SK-MEL-5 (cell line): ENCODE measurements around the gene KCNT2. TPM values are rescaled to one million over a fixed set of nuclear protein-coding genes. Genes with fewer than 3 reads are reported as not detected.
"Not testable (repeated sequence)": the region's sequence is repeated elsewhere in the genome, so short reads cannot be mapped to it uniquely, and the experiment has no call there.

Experiments
- DNase-seq: peaks from one replicate; pipeline ENCODE4 v3.0.0-alpha.2; 2016; ENCODE audit warnings: low read depth, low spot score
- in situ Hi-C: cut with HindIII; loops from 2 replicates; pipeline ENCODE4 v1.10.0; 2016; ENCODE audit warnings: low sequenced_read_pairs, high pct_unique_total_duplicates, low pct_unique_long_range_greater_than_20kb
- total RNA-seq: library from RNA; depleted of rRNA; stranded (reverse); fragments of >200 nt; shearing (Covaris generic); gene quantifications from 2 replicates; pipeline ENCODE4 v1.2.3, GENCODE V29; 2014

Gene KCNT2
- total RNA-seq, 1 experiment from 2014 or later, result not detected

GRCh38 chr1:196538473-196538872 is 69.8 kb downstream of the KCNT2 start:
- no peak for DNase-seq
- in situ Hi-C loops, result no loop called here

GRCh38 chr1:196535727-196536126 is 72.5 kb downstream of the KCNT2 start:
- no peak for DNase-seq
- in situ Hi-C loops, result no loop called here

DNA sequence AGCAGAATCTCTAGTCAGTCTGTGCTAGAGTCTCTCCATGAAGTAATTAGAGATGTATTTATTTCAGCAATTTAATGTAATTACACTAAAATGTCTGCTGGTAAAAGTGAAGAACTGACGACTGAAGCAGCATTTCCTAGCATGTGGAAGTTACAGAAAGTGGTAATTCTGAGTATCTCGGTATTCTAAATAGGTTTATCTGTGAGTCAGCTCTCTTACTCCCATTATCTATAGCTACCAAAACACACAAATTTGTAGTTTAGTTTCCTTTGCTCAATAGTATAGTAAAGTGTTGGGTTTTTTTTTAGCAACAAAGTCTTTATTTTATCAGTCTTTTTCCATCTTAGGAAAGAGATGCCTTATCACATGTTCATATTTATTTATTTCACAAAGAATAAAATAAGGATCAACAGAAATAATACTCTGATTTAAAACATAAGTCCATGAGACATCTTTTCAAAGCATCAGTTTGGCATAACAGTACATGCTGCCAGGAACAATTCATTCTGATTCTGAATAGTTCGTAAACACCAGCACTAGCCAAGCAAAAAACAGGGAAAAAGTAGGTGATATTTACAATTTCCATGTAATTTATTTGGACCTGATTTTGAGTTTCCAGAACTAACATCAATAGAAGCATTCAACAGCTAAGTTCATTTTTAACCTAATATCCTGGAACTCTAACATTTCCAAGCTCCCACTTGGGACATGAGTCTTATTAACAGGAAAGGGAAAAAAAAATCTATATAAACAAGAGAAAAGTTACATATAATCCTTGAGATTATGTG is 76.3 kb downstream of the KCNT2 start:
- in situ Hi-C loops, result no loop called here

DNA sequence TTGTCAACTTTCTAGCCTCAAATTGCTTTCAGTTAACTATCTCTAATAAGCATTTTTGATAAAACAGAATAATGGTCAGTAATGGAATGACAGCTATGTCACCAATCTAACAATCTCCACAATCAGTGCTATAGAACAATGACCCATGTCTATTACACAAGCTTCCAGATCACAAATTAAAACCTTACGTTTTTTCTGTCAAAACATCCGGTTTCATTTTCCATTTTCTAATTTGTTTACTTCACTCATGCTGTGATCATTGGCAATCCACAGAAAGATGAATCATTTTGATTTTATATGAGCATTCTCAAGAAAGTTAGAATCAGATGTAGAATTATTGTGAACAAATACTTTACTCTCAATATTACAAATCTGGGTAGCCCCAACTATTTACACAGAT is 80.3 kb downstream of the KCNT2 start:
- no peak for DNase-seq
- in situ Hi-C loops, result no loop called here

More for the DNA sequence above, 76.3 kb downstream of the KCNT2 start:
- DNase-seq, result no peak

GRCh38 chr1:196522574-196523345 is 85.5 kb downstream of the KCNT2 start:
- DNase-seq, in situ Hi-C loops: not testable (repeated sequence)

GRCh38 chr1:196517193-196517592 is 91.0 kb downstream of the KCNT2 start:
- DNase-seq, result no peak
- in situ Hi-C loops, result no loop called here

DNA sequence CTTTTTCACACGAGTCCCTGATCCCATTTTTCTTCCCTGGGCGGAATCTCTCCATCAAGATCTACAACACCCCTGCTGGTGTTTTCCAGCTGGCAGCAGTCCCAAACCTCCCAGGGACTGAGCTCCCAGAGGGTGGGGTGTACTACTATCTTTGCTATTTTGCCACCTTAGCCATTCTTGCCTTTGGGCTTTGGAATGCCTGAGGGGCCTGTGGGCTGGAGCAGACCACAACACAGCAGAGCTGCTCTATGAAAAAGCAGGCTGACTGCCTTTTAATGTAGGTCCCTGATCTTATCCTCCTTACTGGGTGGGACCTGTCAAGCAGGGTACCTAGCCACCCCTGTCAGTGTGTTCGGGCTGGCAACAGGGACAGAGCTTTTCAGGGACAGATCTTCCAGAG is 91.9 kb downstream of the KCNT2 start:
- DNase-seq, result no peak
- in situ Hi-C loops, result no loop called here

- no peak for DNase-seq
- in situ Hi-C loops, result no loop called here
Measured at GRCh38 chr1:196515904-196516303, 92.3 kb downstream of the KCNT2 start.

DNA sequence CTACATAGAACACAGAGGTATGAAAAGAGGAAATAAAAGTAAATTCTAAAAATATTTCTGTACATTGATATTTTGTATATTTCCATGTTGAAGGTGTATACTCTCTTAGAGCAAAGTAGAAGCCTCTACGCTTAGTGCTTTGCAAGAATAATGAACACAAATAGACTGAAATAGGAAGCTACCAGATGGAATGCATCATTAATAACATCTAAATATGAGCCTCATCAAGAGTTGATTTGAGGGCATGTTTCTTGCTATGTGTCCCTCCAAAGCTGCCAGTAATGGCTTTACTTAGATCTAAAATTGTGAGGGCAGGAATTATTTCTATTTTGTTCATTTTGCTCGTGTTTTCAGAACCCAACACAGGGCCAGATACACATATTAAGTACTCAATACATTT is 94.4 kb downstream of the KCNT2 start:
- no peak for DNase-seq
- in situ Hi-C loops, result no loop called here

DNA sequence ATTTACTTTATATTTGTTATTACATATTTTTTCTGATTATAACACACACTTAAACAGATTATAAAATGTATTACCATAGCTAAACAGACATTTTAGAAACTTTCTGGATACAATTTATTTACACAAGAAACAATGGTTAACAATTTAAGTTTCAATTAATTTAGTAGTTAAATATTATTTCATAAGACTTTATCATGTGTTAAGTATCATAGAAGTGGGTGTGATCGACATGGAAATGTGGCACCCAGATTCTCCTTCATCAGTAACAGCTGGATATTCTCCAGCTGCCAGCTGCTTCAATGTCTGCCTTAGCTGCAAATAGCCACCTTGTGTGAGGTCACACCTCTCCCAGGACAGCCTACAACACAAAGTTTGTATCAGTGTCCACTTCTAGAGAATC is 97.8 kb downstream of the KCNT2 start:
- in situ Hi-C loops, result no loop called here
- DNase-seq, result no peak

DNA sequence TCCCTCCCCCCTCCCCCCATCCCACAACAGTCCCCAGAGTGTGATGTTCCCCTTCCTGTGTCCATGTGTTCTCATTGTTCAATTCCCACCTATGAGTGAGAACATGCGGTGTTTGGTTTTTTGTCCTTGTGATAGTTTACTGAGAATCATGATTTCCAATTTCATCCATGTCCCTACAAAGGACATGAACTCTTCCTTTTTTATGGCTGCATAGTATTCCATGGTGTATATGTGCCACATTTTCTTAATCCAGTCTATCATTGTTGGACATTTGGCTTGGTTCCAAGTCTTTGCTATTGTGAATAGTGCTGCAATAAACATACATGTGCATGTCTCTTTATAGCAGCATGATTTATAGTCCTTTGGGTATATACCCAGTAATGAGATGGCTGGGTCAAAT is 104.0 kb downstream of the KCNT2 start:
- DNase-seq, in situ Hi-C loops: not testable (repeated sequence)

GRCh38 chr1:196502437-196502836 is 105.8 kb downstream of the KCNT2 start:
- no peak for DNase-seq
- in situ Hi-C loops, result no loop called here

- DNase-seq, result no peak
- in situ Hi-C loops, result no loop called here
Measured at GRCh38 chr1:196501760-196502428, 106.3 kb downstream of the KCNT2 start.

DNA sequence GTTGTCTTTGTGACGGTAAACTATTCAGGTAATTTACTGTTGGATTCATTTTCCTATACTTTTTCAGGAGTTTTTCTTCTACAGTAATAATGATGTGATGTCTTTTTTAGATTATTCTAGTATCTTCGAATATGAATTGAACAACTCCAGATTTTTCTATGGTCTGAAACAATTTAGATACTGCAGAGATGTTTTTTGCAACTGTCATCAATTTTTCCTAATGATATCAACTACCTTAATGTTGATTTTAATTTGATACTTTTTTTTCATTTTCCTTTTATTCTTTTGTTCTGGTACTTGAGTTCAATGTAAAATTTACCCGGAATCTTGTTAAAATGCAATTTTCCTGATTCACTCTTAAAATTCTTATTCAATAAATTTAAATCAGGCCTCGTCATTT is 110.4 kb downstream of the KCNT2 start:
- DNase-seq, result no peak
- in situ Hi-C loops, result no loop called here

GRCh38 chr1:196494766-196495165 is 113.5 kb downstream of the KCNT2 start:
- in situ Hi-C loops, result no loop called here
- DNase-seq, result no peak

- no peak for DNase-seq
- in situ Hi-C loops, result no loop called here
Measured at GRCh38 chr1:196493881-196494280, 114.4 kb downstream of the KCNT2 start.

- in situ Hi-C loops, result no loop called here
- DNase-seq, result no peak
Measured at GRCh38 chr1:196488579-196488978, 119.7 kb downstream of the KCNT2 start.

- in situ Hi-C loops, result no loop called here
- no peak for DNase-seq
Measured at GRCh38 chr1:196486346-196486745, 121.9 kb downstream of the KCNT2 start.
